COR-L47 (cell line): Measurements from ENCODE around the gene CIB2.
A peak's percentile ranks its signal among the peaks of the same experiment; 100 is the strongest.
"Not testable (repeated sequence)": the region's sequence is repeated elsewhere in the genome, so short reads cannot be mapped to it uniquely, and the experiment has no call there.

Source experiments
- DNase-seq: peaks from one replicate; lab custom pipeline; 2025; lab: John Stamatoyannopoulos, UW

CIB2 gene

DNA sequence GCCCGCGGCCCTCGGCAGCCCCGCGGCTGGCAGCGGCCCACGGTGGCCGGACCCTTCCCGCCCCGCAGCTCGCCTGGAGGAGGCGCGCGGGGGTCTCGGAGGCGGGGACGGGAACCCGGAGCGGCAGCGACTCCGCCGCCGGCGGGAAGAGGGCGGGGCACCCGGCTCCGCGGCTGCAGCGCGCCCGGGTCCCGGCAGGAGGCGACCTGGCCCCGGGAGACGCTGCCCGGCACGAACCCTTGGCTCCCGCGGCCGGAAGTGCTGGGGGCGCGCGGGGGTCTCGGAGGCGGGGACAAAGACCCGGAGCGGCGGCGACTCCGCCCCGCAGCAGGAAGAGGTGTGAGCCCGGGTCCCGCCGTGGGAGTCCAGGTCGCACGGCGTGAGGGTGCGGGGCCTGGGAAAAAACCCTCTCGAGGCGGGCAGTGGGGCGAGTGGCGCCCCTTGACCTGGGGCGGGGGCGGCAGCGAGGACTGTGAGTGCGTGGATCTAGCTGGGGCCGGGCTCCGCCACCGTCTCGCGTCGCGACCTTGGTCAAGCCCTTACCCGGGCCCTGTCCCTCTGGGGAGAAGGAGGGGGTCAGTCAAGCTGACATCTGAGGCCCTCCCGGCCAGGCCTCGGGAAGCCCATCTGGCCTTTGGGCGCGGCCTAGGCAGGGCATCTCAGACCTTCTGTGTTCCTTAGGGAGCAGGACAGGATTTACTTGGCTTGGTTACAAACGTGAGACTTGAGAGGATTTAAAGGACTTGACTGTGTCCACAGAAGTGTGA is at the start of gene CIB2:
CIB2 (minus strand) TSS at position 151 of the 767 bp plus-strand sequence. CDS start 230 bp downstream, outside the sequence.
- DNase-seq: peak; percentile 44

DNA sequence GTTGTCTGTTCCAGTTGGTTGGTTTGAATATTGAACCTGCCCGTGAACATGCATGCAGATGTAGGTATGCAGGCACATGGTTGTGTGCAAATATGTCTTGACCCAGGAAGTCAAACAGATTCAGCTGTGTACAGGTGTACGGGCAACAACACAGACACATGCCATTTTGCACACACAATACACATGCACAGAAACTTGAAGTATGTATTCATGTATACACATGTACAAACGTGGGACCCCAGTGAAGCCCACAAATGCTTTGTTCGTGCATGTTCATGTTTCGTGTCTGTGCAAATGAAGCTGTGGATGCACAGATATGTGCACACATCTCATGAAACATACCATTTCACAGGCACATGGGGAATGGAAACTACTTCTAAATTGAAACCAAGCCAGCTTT is 48.7 kb upstream of the CIB2 start:
- DNase-seq: no peak

DNA sequence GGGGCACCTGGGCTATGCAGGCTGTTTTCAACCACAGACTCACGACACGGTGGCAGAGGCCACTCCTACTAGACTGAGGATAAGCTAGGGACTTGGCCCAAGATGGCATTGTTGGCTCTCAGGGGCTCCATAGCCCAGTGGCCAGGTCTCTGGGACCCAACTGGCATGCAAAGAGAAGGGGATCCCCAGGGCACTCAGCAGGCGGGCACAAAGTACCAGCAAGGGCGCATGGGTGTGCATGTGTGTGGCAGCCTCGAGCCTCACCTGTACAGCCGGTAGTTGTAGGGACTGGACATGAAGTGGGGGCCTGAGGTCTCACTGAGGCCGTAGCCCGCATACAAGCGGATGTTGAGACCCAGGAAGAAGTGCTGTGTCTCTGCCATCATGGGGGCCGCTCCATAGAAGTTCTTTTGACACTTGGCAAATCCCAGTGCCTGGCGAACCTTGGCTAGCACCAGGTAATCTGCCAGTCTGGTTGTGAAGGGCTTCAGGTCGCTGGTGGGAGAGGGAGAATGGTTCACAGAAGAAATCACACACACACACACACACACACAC is 48.1 kb upstream of the CIB2 start:
- DNase-seq: no peak

DNA sequence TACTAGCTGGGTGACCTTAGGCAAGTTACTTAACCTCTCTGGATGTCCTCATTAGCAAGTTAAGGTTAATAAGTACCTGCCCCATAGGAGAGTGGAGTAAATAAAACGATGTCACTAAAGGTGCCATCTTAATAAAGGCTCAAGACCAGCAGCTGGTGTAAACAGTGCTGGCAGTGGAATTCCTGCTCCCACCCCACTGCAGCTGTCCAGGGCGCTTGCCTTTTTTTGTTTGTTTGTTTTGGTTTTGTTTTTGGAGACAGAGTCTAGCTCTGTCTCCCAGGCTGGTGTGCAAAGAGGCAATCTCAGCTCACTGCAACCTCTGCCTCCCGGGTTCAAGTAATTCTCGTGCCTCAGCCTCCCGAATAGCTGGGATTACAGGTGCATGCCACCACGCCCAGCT is 46.8 kb upstream of the CIB2 start:
- DNase-seq: no peak

DNA sequence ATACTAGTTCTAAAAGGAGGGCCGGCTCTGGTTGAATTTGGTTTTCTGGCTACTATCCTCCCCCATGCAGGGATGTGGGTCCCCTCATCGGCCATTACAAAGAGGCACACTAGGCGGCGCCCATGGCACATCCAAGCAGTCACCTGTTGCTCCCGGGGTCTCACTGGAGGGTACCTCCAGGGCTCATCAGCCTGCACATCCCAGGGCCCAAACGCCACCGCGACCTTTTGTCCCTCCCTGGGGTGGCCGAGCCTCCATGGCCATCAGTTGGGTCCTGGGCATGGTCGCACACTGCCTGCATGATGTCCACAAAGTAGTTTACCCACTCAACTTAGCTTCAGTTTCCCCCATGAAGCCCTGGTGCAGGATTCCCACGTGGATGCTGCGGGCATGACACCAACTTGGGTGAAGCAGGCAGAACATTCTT is 46.2 kb upstream of the CIB2 start:
- DNase-seq: no peak

DNA sequence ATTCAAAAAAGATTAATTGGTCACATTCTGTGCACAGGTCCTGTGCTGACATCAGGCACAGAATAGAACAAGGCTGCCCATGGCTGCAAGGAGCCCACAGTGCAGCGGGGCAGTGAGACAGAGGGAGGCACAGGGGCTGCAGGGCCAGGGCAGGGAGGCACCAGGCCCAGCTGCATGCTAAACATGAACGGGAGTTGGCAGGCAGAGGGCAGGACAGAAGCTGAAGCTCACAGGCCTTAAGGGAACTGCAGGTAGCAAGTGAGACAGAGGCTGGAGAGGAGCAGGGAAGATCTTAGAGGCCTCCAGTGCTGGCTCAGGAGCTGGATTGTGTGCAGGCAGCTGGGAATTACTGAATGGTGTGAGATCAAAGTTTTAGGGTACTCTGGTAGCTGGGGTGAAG is 44.1 kb upstream of the CIB2 start:
- no peak for DNase-seq

DNA sequence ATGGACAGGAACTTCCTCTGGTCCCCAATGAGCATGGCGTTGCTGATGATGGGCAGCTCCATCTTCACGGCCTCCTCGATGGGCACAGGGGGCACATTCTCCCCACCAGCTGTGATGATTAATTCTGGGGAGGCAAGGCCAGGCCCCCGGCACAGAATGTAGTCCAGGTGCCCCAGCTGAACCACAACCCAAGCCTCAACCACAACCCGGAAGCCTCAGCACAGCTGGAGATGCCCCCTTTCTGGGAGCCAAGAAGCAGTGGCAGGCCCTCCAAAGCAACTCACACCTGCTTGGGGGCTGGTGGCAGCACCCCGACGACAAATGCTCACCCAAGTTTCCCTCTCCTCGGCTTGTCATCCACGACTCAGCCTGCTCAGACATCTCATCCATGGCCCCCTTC is 43.2 kb upstream of the CIB2 start:
- DNase-seq: no peak

DNA sequence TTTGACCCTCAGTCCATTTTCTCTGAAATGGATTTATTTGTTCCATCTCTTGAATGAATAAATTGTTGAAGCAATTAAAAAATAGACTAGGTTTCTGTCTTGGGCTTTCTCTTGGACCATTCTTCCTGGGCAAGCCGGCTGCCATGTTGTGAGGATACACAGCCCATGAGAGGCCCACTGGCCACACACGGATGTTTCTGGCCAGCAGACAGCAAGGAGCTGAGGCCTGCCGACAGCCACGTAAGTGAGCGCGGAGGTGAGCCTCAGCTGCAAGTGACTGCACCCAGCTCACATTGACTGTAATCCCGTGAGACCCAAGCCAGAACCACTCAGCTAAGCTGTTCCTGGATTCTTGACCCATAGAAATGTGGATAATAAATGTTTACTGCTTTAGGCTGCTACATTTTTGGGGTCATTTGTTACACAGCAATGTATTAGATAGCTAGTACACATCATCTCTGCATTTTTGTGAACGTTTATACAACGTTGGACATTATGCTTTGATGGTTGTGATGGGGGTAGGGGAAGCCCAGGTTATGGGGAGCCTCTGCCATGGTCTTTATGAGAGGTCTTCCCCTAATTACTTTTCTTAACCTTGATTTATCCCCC is 40.7 kb upstream of the CIB2 start:
- no peak for DNase-seq

DNA sequence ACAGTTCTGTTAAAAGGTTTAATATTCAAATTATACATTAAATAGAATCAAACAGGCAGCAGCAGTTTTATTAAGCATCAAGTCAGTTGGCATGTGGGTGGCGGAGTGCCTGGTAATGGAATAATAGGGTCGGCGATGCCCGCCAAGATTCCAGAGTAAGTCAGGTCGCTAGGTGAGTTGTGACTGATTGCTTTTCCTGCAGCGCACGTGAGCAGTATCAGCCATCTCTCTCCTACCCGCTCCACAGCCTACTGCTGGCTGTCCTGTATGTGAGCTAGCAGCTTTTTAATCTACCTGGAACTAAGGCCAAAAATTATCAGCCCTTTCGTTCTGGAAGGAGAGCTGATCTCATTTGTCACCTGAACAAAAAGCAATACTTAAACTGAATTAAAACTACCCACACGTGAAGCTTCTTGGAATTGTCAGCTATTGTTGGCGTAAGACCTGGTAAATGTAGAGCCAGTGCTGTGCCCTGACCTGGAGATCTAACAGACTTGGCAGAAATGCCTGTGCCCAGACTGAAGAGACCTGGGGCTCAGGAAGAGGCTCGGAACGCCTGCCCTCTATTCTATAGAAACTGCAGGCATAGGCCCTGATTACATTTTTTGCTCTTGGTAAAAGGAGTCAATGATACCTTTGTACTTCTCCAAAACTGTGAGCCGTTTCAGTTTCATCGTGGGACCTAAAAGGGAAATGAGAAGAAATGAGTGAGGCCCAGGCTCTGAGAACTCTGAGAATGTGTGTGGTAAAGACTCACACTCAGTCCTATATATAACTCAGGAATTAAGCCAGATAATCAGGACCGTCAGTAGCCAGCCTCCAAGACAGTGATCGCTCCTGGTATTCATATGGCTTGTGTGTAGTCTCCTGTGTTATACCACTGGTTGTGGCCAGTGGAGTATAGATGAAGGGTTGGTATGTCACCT is 39.9 kb upstream of the CIB2 start:
- no peak for DNase-seq

DNA sequence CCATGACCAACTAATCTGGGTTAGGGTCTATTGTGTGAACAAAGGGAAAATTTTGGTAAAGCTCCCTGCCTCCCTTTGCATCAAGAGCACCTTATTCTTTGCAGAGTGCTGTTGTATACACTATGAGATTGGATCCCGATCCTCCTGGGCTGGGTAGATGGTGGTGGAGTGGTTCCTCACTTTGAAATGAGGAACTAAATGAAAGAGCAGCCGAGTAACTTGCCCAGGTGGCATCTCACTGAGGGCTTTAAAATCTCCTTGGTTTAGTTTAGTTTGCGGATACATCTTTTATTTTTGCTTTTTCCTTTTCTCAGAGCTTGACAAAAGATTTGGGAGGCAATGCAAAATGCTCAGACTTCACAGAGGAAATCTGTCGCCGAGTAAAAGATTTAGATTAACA is 37.4 kb upstream of the CIB2 start:
- DNase-seq: no peak

DNA sequence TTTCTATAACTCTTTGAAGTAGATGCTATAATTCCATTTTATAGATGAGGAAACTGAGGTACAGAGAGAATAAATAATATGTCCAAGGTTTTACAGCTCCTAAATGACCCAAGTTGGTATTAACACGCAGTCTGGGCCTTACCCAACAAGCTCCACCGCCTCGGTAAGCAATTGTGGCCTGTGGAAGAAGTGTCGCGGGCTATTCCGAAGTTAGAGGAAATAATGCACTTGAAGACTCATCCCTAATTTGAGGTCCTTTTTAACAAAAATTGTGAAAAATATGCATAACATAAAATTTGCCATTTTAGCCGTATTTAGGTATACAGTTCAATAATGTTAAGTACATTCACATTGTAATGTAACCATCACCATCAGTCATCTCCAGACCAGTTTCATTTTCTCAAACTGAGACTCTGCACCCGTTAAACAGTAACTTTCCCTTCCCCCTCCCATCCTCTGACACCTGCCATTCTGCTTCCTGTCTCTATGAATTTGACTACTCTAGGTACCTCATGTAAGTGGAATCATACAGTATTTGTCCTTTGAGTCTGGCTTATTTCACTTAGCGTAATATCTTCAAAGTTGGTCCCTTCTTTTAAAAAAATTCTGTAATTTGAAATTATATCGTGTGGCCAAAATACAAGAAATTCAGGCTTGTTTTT is 36.1 kb upstream of the CIB2 start:
- DNase-seq: no peak

DNA sequence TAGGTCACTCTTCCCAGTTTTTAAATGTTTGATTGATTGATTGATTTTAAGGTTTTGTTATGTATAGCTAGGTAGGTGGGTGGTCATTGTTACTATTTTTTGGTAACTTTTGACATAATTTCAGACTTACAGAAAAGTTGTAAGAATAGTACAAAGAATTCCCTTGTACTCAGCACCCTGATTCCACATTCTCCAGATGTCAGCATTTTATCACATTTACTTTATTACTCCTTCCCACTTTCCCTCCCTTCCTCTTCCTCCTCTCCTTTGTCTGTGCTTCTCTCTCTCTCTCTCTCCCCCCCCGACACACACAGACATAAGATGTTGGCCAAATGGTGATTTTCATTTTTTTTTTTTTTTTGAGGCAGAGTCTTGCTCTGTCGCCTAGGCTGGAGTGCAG is 32.8 kb upstream of the CIB2 start:
- DNase-seq: no peak

DNA sequence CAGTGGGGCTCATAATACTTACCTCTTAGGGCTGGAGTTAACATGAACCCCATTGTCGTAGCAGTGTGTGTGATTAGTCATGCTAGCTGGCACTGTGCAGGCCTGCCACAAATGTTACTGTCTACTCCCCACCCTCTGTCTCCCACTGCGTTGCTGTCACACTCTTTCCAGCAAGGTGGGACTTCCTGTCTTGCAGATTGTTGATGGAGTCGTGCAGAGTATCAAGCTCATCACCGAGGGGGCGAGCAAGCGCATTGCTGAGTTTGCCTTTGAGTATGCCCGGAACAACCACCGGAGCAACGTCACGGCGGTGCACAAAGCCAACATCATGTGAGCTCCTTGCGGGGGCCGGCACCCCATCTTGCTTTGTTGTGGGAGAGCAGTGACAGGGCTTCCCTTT is 30.8 kb upstream of the CIB2 start:
- DNase-seq: no peak

DNA sequence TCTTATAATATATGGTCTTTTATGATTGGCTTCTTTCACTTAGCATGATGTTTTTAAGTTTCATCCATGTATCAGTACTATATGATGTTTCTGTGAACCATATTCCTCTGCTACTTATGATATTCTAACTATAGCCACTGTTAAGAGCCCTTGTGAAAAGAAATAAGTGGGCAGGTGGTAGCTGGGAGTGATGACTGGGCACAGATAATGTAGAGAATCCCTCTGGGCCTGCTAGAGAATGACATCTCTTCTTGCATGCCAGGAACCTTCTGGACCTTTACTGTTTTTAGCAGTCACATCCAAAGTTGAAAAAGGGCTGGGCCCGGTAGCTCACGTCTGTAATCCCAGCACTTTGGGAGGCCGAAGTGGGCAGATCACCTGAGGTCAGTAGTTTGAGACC is 28.1 kb upstream of the CIB2 start:
- no peak for DNase-seq

DNA sequence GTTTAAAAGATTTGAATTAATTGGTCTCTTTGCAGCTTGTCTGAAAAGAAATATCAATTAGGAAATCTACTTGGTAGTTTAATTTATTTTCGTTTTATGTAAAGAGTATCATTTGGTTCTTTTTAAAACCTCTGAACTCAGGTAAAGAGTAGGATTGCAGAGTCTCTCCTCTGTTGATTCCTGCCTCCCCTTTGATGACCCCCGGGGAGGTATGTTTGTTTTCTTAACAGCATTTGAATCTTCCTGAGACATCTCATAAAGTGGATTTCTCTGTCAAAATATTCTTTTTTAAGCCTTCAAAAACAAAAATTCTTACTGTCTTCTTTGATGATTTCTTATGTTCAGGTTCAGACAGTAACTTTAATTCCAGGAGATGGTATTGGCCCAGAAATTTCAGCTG is 26.0 kb upstream of the CIB2 start:
- DNase-seq: no peak

DNA sequence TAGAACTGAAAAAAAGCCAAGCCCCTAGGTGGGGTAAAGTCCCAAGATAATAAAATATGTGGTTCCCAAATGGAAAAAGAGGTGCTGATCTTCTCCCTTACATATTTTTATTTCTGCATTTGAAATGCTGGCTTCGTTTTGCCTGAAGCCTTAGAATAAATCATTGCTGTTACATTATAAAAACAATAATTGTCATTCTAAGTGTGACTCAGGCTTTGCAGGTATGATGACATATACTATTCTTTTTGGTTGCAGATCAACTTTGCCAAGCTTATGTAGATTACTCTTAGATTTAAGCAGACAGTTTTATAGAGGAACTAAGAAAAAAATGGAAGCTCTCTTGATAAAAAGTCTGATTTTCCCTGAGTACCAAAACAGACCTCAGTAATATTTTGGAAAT is 25.4 kb upstream of the CIB2 start:
- no peak for DNase-seq

DNA sequence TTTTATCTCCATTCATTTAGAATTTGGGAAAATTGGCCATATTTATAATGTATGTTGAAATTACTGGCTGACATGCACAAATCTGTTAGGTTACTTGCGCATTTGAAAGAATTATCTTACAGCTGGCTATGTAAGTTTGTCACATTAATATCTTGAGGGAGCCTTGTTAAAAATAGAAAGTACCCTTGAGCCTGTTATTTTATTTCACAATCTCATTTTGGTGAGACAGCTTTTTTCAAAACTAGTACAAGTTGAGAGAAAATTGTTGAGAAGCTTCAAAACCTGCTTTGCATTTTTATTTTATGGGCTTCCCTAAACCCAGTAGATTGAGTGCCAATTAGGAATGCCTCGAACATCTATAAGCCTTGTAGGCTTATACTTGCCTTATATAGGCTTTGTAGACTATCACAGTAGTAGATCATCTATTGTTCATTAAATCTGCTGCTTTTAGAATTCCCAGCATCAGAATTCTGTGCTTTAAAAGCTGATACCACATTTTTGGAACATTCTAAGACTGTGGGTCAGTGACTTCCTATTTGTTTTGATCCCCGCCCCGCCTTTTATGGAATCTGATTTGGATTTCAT is 24.2 kb upstream of the CIB2 start:
- DNase-seq: no peak

DNA sequence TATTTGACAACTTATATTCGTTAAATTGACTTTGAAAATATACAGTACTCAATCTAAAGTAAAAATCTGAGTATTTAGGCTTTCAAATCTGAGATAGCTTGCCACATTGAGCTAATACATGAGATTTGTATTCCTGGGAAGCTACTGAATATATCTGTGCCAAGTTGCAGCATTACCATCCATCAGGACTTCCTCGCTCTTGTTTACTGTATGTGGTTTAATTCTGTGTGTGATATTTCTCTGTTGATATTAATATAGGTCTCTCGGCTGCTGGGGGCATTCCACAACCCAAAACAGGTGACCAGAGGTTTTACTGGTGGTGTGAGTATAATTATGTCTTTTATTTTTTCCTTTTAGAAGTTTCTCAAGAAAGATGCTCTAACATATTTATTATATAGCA is 23.7 kb upstream of the CIB2 start:
- DNase-seq: no peak

DNA sequence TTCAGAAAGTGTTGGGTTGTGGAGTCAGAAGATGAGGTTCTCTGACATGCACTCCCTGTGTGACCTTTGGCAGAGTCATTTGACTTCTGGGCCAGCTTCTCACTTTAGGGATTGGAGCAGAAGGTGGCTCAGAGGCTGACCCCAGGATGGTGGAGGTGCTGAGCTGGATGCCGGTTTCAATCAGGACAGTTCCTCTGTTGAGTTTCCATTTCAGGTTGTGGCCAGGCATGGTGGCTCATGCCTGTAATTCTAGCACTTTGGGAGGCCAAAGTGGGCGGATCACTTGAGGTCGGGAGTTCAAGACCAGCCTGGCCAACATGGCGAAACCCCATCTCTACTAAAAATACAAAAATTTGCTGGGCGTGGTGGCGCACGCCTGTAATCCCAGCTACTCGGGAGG is 19.8 kb upstream of the CIB2 start:
- not testable (repeated sequence) for DNase-seq

DNA sequence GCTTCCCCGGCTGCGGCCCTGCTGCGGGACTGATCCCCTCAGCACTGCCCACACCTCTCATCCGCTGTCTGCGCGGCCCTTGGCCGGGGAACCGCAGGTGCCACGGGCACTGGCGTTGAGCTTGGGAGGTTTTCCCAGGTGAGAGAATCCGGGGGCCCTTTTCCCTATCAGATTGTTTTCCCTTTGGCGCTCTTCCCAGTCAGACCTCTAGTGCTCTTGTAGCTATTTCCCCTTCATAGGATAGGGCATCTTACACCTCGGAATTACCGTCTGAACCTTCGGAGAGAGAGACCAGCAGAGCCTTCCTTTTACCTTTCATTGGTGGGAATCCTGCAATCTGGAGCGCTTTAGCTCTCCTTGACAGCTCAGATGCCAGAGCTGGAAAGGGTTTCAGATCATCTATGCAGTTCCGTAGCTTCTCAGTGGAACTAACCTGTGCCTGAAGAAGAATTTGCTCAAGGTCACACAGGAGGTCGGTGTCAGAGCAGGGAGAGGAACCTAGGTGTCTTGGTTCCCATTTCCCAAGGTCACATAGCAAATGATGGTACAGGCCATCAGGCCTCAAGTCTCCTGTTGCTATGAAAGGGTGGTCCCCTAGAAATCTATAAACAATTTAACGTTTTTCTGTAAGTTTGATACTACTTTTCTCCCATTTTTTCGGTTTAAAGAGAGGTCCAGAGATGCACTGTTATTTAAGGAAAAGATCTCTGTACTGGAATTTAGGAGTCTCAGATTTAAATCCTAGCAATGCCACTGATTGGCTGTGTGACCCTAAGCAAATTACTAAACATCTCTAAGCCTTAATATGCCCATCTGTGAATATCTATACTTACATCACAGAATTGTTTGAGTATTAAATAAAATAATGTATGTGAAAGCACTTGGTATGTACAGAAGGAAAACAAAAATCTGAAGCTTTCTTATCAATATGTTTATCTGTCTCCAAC is 18.8 kb upstream of the CIB2 start:
- peak; percentile 66 for DNase-seq
